HCT116 (cell line): ENCODE data around the gene SULT2B1. TPM values are rescaled to one million over a fixed set of nuclear protein-coding genes. Genes with fewer than 3 reads are reported as not detected.

Experiments used
- ATAC-seq: fragments of 200-7000 bp; cut with Tn5 transposase; 2 replicates; pipeline ENCODE4 v1.9.1; 2020; ENCODE audit warnings: mild to moderate bottlenecking, moderate library complexity
- BruUV-seq: library from RNA; stranded (reverse); fragments of 400-500 nt; replicated peaks from 2 replicates; lab custom pipeline; 2021; lab: Mats Ljungman, UMichigan
- CTCF ChIA-PET: fragments of 300-600 bp; sonication (Branson Sonifier 250); formaldehyde crosslinking; loops from one replicate; lab custom pipeline; 2021; ENCODE audit warnings: antibody characterized with exemption; lab: Charles Lee
- POLR2A ChIA-PET: fragments of 300-600, 350-600 bp; sonication (Branson Sonifier 250); formaldehyde crosslinking; loops from one replicate; lab custom pipeline; 2021; ENCODE audit warnings: antibody characterized with exemption; lab: Charles Lee
- RAD21 ChIA-PET, 2 experiments: fragments of 300-600 bp; sonication (Branson Sonifier 250); formaldehyde crosslinking; loops; one replicate each; lab custom pipeline; 2023; ENCODE audit warnings: low total read pairs in 2 of 2; ENCODE audit not compliant: uncharacterized antibody in 2 of 2, unreplicated experiment in 2 of 2, low non-redundant PET in 1 of 2; lab: Charles Lee
- DNase-seq: peaks from one replicate; pipeline ENCODE4 v3.0.0-alpha.2; 2010; ENCODE audit warnings: low read depth, low spot score
- H2AFZ ChIP-seq: fragments of 200-600 bp; shearing (Covaris generic), sonication (generic); 2 replicates; pipeline ENCODE4 v1.6.1; 2017; ENCODE audit warnings: low read depth, mixed run types, mixed read lengths, antibody characterized with exemption, low read length; ENCODE audit not compliant: poor library complexity, severe bottlenecking
- H3K27ac ChIP-seq: 2 replicates; pipeline ENCODE4 v1.5.1; 2012; ENCODE audit warnings: low read depth, low read length
- H3K27me3 ChIP-seq: fragments of 200-600 bp; sonication (generic); 2 replicates; pipeline ENCODE4 v1.6.1; 2016; ENCODE audit warnings: mixed run types, low read length, mixed read lengths; ENCODE audit not compliant: insufficient read depth
- H3K36me3 ChIP-seq, 2 experiments: fragments of 200-500 bp in 1 of 2; fragments of 200-600 bp in 1 of 2; sonication (Bioruptor generic) in 1 of 2; sonication (generic) in 1 of 2; 2 replicates each; pipeline versions ENCODE4 v1.5.1 to v1.6.1; 2014 to 2016; ENCODE audit warnings: low read length in 2 of 2, inconsistent platforms in 1 of 2, mixed read lengths in 1 of 2, mixed run types in 1 of 2; ENCODE audit not compliant: insufficient read depth in 2 of 2, control insufficient read depth in 1 of 2
- H3K4me1 ChIP-seq, 2 experiments: fragments of 200-600 bp in 1 of 2; sonication (generic) in 1 of 2; 2 replicates each; pipeline versions ENCODE4 v1.5.1 to v1.6.1; 2012 to 2017; ENCODE audit warnings: low read length in 2 of 2, inconsistent platforms in 1 of 2, mild to moderate bottlenecking in 1 of 2, mixed read lengths in 1 of 2, mixed run types in 1 of 2, moderate library complexity in 1 of 2; ENCODE audit not compliant: insufficient read depth in 2 of 2, control insufficient read depth in 1 of 2
- H3K4me2 ChIP-seq: fragments of 200-600 bp; sonication (generic); 2 replicates; pipeline ENCODE4 v1.6.1; 2017; ENCODE audit warnings: mixed run types, low read length, mixed read lengths
- H3K4me3 ChIP-seq, 2 experiments: fragments of 200-600 bp in 1 of 2; sonication (generic) in 1 of 2; replicated peaks in 1 of 2; 2 replicates each; pipeline ENCODE4 v1.5.1; 2011 to 2016; ENCODE audit warnings: low read length in 2 of 2, control low read depth in 1 of 2, low read depth in 1 of 2, mild to moderate bottlenecking in 1 of 2, mixed read lengths in 1 of 2, mixed run types in 1 of 2
- H3K79me2 ChIP-seq: fragments of 200-600 bp; sonication (generic); 2 replicates; pipeline ENCODE4 v1.6.1; 2017; ENCODE audit warnings: mild to moderate bottlenecking, mixed run types, low read length, moderate library complexity, mixed read lengths; ENCODE audit not compliant: insufficient read depth
- H3K9ac ChIP-seq: fragments of 200-600 bp; sonication (generic); 2 replicates; pipeline ENCODE4 v1.6.1; 2016; ENCODE audit warnings: low read length, mixed read lengths
- H3K9me2 ChIP-seq: fragments of 200-600 bp; sonication (generic), shearing (Covaris generic); 2 replicates; pipeline ENCODE4 v1.6.1; 2017; ENCODE audit warnings: mixed run types, mild to moderate bottlenecking, moderate library complexity; ENCODE audit not compliant: insufficient read depth
- H3K9me3 ChIP-seq, 2 experiments: fragments of 200-500 bp in 1 of 2; fragments of 200-600 bp in 1 of 2; sonication (Bioruptor generic) in 1 of 2; sonication (generic) in 1 of 2; 2 replicates each; pipeline ENCODE4 v1.6.1; 2014 to 2017; ENCODE audit warnings: low read length in 2 of 2, mixed read lengths in 2 of 2, inconsistent platforms in 1 of 2, low read depth in 1 of 2, mild to moderate bottlenecking in 1 of 2, mixed run types in 1 of 2, moderate library complexity in 1 of 2; ENCODE audit not compliant: control insufficient read depth in 1 of 2, insufficient read depth in 1 of 2
- H4K20me1 ChIP-seq: fragments of 200-600 bp; sonication (generic), shearing (Covaris generic); 2 replicates; pipeline ENCODE4 v1.6.1; 2017; ENCODE audit warnings: mixed run types, mild to moderate bottlenecking, moderate library complexity; ENCODE audit not compliant: insufficient read depth
- CBX3 ChIP-seq: IDR thresholded peaks from 2 replicates; pipeline ENCODE4 v1.6.1; 2012; ENCODE audit warnings: low read depth
- EGR1 ChIP-seq: IDR thresholded peaks from 2 replicates; pipeline ENCODE4 v1.6.1; 2012; ENCODE audit warnings: low read depth
- ELF1 ChIP-seq: IDR thresholded peaks from 2 replicates; pipeline ENCODE4 v1.6.1; 2012; ENCODE audit warnings: low read depth, borderline replicate concordance
- EZH2 ChIP-seq: fragments of 200-600 bp; sonication (generic); IDR thresholded peaks from 2 replicates; pipeline ENCODE4 v1.6.1; 2017; ENCODE audit warnings: antibody characterized with exemption, mixed run types
- FOSL1 ChIP-seq: IDR thresholded peaks from 2 replicates; pipeline ENCODE4 v1.6.1; 2012; ENCODE audit warnings: low read depth
- POLR2A ChIP-seq: IDR thresholded peaks from 2 replicates; pipeline ENCODE4 v1.7.0; 2011; ENCODE audit warnings: borderline replicate concordance; ENCODE audit not compliant: insufficient read depth, insufficient read length; ENCODE audit errors: extremely low read depth
- POLR2AphosphoS5 ChIP-seq: IDR thresholded peaks from 2 replicates; pipeline ENCODE4 v1.6.1; 2011; ENCODE audit warnings: mild to moderate bottlenecking, low read depth, low read length, moderate library complexity
- SP1 ChIP-seq: IDR thresholded peaks from 2 replicates; pipeline ENCODE4 v1.6.1; 2012; ENCODE audit warnings: low read depth
- SRF ChIP-seq: IDR thresholded peaks from 2 replicates; pipeline ENCODE4 v1.6.1; 2012; ENCODE audit warnings: low read depth
- TCF7L2 ChIP-seq: IDR thresholded peaks from 2 replicates; pipeline ENCODE4 v1.7.0; 2011; ENCODE audit warnings: borderline replicate concordance, inconsistent platforms; ENCODE audit not compliant: insufficient read depth, insufficient read length; ENCODE audit errors: extremely low read depth
- YY1 ChIP-seq: IDR thresholded peaks from 2 replicates; pipeline ENCODE4 v1.6.1; 2011; ENCODE audit warnings: low read length, low read depth, moderate library complexity, mild to moderate bottlenecking; ENCODE audit not compliant: insufficient replicate concordance; ENCODE audit errors: extremely low read depth
- ZBTB33 ChIP-seq: IDR thresholded peaks from 2 replicates; pipeline ENCODE4 v1.6.1; 2011; ENCODE audit warnings: mild to moderate bottlenecking, low read length, moderate library complexity; ENCODE audit not compliant: insufficient replicate concordance; ENCODE audit errors: extremely low read depth
- ZNF274 ChIP-seq: fragments of 200-500 bp; sonication (Bioruptor generic); IDR thresholded peaks from 2 replicates; pipeline ENCODE4 v1.6.1; 2014; ENCODE audit warnings: mild to moderate bottlenecking, low read depth, low read length, inconsistent platforms
- intact Hi-C: fragments of 100-400 bp; cut with micrococcal nuclease; formaldehyde crosslinking; loops from 2 replicates; pipeline ENCODE4 v1.10.0; 2022
- total RNA-seq: library from RNA; stranded (reverse); gene quantifications from one replicate; pipeline ENCODE4 v1.2.1, GENCODE V29; 2021; ENCODE audit not compliant: unreplicated experiment
- TF ChIP-seq, protein P1 (sequence below): IDR thresholded peaks from 2 replicates; pipeline ENCODE4 v1.6.1; 2012
- TF ChIP-seq, protein P2 (sequence below), 3 experiments: fragments of 200-600 bp in 1 of 3; sonication (generic) in 1 of 3; IDR thresholded peaks in 2 of 3; conservative IDR thresholded peaks in 1 of 3; 2 replicates each; pipeline ENCODE4 v1.5.1; 2012 to 2017; ENCODE audit warnings: low read depth in 2 of 3, low read length in 2 of 3, antibody characterized with exemption in 1 of 3, borderline replicate concordance in 1 of 3, control low read depth in 1 of 3, mild to moderate bottlenecking in 1 of 3, mixed read lengths in 1 of 3, mixed run types in 1 of 3, moderate library complexity in 1 of 3; ENCODE audit not compliant: insufficient read depth in 1 of 3

The SULT2B1 gene
- total RNA-seq, 1 experiment from 2014 or later: 4.8 TPM

- ATAC-seq (no peak), DNase-seq (no peak)
- H2AFZ ChIP-seq: no peak overlapping the region
- TF ChIP-seq TCF7L2: no peak
- no peak for TF ChIP-seq POLR2A
- TF ChIP-seq, protein P1, sequence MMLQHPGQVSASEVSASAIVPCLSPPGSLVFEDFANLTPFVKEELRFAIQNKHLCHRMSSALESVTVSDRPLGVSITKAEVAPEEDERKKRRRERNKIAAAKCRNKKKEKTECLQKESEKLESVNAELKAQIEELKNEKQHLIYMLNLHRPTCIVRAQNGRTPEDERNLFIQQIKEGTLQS: no peak
- no peak for TF ChIP-seq SP1
- TF ChIP-seq, protein P2, sequence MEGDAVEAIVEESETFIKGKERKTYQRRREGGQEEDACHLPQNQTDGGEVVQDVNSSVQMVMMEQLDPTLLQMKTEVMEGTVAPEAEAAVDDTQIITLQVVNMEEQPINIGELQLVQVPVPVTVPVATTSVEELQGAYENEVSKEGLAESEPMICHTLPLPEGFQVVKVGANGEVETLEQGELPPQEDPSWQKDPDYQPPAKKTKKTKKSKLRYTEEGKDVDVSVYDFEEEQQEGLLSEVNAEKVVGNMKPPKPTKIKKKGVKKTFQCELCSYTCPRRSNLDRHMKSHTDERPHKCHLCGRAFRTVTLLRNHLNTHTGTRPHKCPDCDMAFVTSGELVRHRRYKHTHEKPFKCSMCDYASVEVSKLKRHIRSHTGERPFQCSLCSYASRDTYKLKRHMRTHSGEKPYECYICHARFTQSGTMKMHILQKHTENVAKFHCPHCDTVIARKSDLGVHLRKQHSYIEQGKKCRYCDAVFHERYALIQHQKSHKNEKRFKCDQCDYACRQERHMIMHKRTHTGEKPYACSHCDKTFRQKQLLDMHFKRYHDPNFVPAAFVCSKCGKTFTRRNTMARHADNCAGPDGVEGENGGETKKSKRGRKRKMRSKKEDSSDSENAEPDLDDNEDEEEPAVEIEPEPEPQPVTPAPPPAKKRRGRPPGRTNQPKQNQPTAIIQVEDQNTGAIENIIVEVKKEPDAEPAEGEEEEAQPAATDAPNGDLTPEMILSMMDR (IDR thresholded peaks at IDR 0.05 in 2 of 3, conservative IDR thresholded peaks at IDR 0.05 in 1 of 3; ENCODE audit: borderline replicate concordance in 1 of 3, insufficient read depth in 1 of 3, low read depth in 2 of 3, low read length in 2 of 3): no peak
- no peak for TF ChIP-seq SRF
- no peak for TF ChIP-seq POLR2AphosphoS5
- TF ChIP-seq ZBTB33: no peak
- TF ChIP-seq ZNF274: no peak
- no peak for TF ChIP-seq EZH2
- TF ChIP-seq EGR1: no peak
- TF ChIP-seq YY1: no peak
- TF ChIP-seq CBX3: no peak
- TF ChIP-seq FOSL1: no peak
- TF ChIP-seq ELF1: no peak
- H3K79me2 ChIP-seq: no peaks in the 10 kb centered on the region
- H3K4me1 ChIP-seq: peaks cover 11 to 12% of the 10 kb centered on the region in 2 experiments
- intact Hi-C loops: no loop called here
- no peaks in the 10 kb centered on the region for H3K9me2 ChIP-seq
- POLR2A ChIA-PET: no interaction called here
- no peaks in the 10 kb centered on the region for H3K27me3 ChIP-seq
- no peaks in the 10 kb centered on the region for H3K36me3 ChIP-seq
- H3K27ac ChIP-seq: no peak overlapping the region
- RAD21 ChIA-PET: no interaction called here
- H3K9me3 ChIP-seq: no peaks in the 10 kb centered on the region
- no peaks in the 10 kb centered on the region for H4K20me1 ChIP-seq
- H3K4me2 ChIP-seq: no peak overlapping the region
- H3K9ac ChIP-seq: no peak overlapping the region
- CTCF ChIA-PET: no interaction called here
- no TSS peak for BruUV-seq
- no peak overlapping the region for H3K4me3 ChIP-seq
These were observed 12.4 kb upstream of the SULT2B1 start for GRCh38 chr19:48539503-48540096.
